ENCODE measurements around the gene COL27A1.

COL27A1 gene

GRCh38 chr9:114141553-114142402, 13.6 kb upstream of the COL27A1 start:
- intact Hi-C loops (cut with DNase I), result no loop called here
- DNase-seq, result no peak

- intact Hi-C loops (cut with DNase I), result no loop called here
These were observed 12.1 kb upstream of the COL27A1 start for GRCh38 chr9:114143234-114143633.

GRCh38 chr9:114146735-114147134, 8.6 kb upstream of the COL27A1 start:
- intact Hi-C loops (cut with DNase I), result no loop called here
- no peak for DNase-seq

More at GRCh38 chr9:114143234-114143633, 12.1 kb upstream of the COL27A1 start:
- DNase-seq, result peak in 1 of 10 donors; percentile 33

- no peak for DNase-seq
- intact Hi-C loops (cut with DNase I), result no loop called here
These were observed 6.2 kb upstream of the COL27A1 start for GRCh38 chr9:114149181-114149580.

- intact Hi-C loops (cut with DNase I), result no loop called here
- no peak for DNase-seq
These were observed 5.5 kb upstream of the COL27A1 start for GRCh38 chr9:114149765-114150340.

GRCh38 chr9:114150608-114151007, 4.7 kb upstream of the COL27A1 start:
- intact Hi-C loops (cut with DNase I), result no loop called here
- DNase-seq, result peak in 1 of 10 donors; percentile 54

GRCh38 chr9:114151426-114151956, 3.8 kb upstream of the COL27A1 start:
- intact Hi-C loops (cut with DNase I), result no loop called here

GRCh38 chr9:114153761-114154599, 1.4 kb upstream of the COL27A1 start:
- peak in 1 of 10 donors; percentile 52 for DNase-seq
- intact Hi-C loops (cut with DNase I), result no loop called here

More at GRCh38 chr9:114151426-114151956, 3.8 kb upstream of the COL27A1 start:
- peak in 1 of 10 donors; percentile 62 for DNase-seq

GRCh38 chr9:114154600-114155102, 686 bp upstream of the COL27A1 start:
- intact Hi-C loops (cut with DNase I), result loop anchor here (1.0 kb wide), 2 partner anchors 117 to 137 kb away; no protein-coding TSS in a partner anchor
- peak in 1 of 10 donors; percentile 37 for DNase-seq

GRCh38 chr9:114155995-114156656, 789 bp downstream of the COL27A1 start:
- intact Hi-C loops (cut with DNase I), result loop anchor here (1.0 kb wide), 2 partner anchors 115 to 135 kb away; no protein-coding TSS in a partner anchor
- peak in 1 of 10 donors; percentile 60 for DNase-seq

GRCh38 chr9:114156657-114157421, 1.5 kb downstream of the COL27A1 start:
- intact Hi-C loops (cut with DNase I), result no loop called here
- peak; percentile 35 to 97 (median 72) for DNase-seq

- peak in 2 of 10 donors; percentile 58 to 68 for DNase-seq
- intact Hi-C loops (cut with DNase I), result no loop called here
These were observed 2.3 kb downstream of the COL27A1 start for GRCh38 chr9:114157516-114158176.

GRCh38 chr9:114158482-114159130, 3.3 kb downstream of the COL27A1 start:
- intact Hi-C loops (cut with DNase I), result no loop called here
- DNase-seq, result peak in 2 of 10 donors; percentile 37 to 52

- intact Hi-C loops (cut with DNase I), result no loop called here
- DNase-seq, result peak in 3 of 10 donors; percentile 41 to 76 (median 44)
These were observed 4.4 kb downstream of the COL27A1 start for GRCh38 chr9:114159691-114160090.

GRCh38 chr9:114161513-114161912, 6.2 kb downstream of the COL27A1 start:
- peak in 3 of 10 donors; percentile 16 to 67 (median 42) for DNase-seq
- intact Hi-C loops (cut with DNase I), result no loop called here

GRCh38 chr9:114163517-114163951, 8.2 kb downstream of the COL27A1 start:
- DNase-seq, result peak in 3 of 10 donors; percentile 31 to 76 (median 52)
- intact Hi-C loops (cut with DNase I), result no loop called here

GRCh38 chr9:114164191-114164794, 9.0 kb downstream of the COL27A1 start:
- intact Hi-C loops (cut with DNase I), result no loop called here
- DNase-seq, result peak in 2 of 10 donors; percentile 15 to 61
